Omental fat pad (tissue), 4 donors: ENCODE results near the gene C16orf74. TPM values are rescaled to one million over a fixed set of nuclear protein-coding genes. Genes with fewer than 3 reads are reported as not detected.

ENCODE experiments used
- ATAC-seq: fragments of 150-250 bp; one replicate; pipeline ENCODE4 v1.9.1; 2016; ENCODE audit warnings: mild to moderate bottlenecking, moderate library complexity; ENCODE audit not compliant: low FRiP score
- DNase-seq: peaks from one replicate; pipeline ENCODE4 v3.0.0-alpha.2; 2019; ENCODE audit warnings: low spot score
- CTCF ChIP-seq, 3 donors: fragments of 450-650 bp; IDR thresholded peaks; one replicate each; pipeline ENCODE4 v1.5.1; 2016 to 2017; ENCODE audit warnings: antibody characterized with exemption in 3 of 3, mild to moderate bottlenecking in 3 of 3, moderate library complexity in 2 of 3
- total RNA-seq, 4 donors: library from RNA; depleted of rRNA; stranded (reverse); fragments of >200 nt; gene quantifications; one replicate each; pipeline ENCODE4 v1.1.0, GENCODE V29; 2016

C16orf74 gene
- total RNA-seq, 4 donors from 2014 or later: 1.1 to 3.5 (median 2.8) TPM

GRCh38 chr16:85774811-85775210 lies 23.9 kb upstream of the C16orf74 start:
- TF ChIP-seq CTCF (IDR thresholded peaks at IDR 0.05): no peak
- ATAC-seq: no peak
- no peak for DNase-seq

GRCh38 chr16:85774136-85774535 lies 23.2 kb upstream of the C16orf74 start:
- no peak for TF ChIP-seq CTCF (IDR thresholded peaks at IDR 0.05)
- ATAC-seq (no peak), DNase-seq (no peak)

GRCh38 chr16:85773044-85773443 lies 22.1 kb upstream of the C16orf74 start:
- DNase-seq (no peak), ATAC-seq (no peak)
- TF ChIP-seq CTCF (IDR thresholded peaks at IDR 0.05): no peak

GRCh38 chr16:85770741-85771140 lies 19.8 kb upstream of the C16orf74 start:
- ATAC-seq (no peak), DNase-seq (no peak)
- no peak for TF ChIP-seq CTCF (IDR thresholded peaks at IDR 0.05)

- no peak for TF ChIP-seq CTCF (IDR thresholded peaks at IDR 0.05)
- DNase-seq (no peak), ATAC-seq (no peak)
These were observed 17.3 kb upstream of the C16orf74 start for GRCh38 chr16:85768199-85768598.

- DNase-seq (no peak), ATAC-seq (peak; percentile 47)
- no peak for TF ChIP-seq CTCF (IDR thresholded peaks at IDR 0.05)
These were observed 16.6 kb upstream of the C16orf74 start for GRCh38 chr16:85767531-85767930.

GRCh38 chr16:85765767-85766166 lies 14.9 kb upstream of the C16orf74 start:
- ATAC-seq (no peak), DNase-seq (no peak)
- no peak for TF ChIP-seq CTCF (IDR thresholded peaks at IDR 0.05)
